Measurements from ENCODE around the gene VILL.

DNA sequence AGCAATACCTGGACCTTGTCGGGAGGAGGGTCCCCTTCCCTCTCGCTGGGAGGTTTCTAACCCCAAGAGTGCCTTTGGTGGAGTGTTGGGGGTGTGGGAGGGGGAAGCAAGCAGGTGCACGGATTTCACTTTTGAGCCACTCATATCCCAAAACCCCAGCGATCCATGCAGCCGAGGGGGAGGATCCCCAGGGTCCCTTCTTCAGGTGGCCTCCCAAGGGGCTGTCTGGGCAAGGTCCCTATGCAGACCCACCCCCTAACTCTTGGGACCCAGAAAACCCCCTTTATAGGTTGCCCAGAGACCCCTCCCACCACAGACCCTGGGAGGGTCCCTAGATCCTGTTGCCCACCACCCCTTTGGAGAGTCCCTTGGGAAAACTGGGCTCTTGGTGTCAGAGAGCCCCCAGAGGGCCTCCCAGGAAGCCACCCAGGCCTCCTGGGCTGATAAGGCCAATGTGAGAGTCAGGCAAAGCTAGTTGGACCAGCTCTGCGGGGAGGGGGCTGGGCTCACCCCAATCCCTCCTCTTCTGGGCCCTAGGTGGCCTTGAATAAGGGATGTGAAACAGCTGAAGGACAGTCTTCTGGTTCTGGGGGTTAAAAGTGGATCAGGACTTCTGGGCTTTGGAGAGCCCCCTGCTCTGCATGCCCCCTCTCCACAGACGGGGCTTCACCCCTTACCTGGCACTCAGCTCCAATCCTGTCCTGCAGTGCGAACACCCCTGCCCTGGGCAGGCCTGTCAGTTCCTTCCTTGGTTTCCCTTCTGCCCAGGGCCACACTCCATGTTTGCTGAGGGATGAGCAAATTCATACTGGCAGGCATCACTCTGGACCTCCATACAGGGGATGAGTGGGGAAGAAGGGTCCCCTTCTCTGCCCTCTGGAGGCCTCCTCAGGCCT is 39.8 kb downstream of the VILL start:
- no peak for TF ChIP-seq POLR2A (IDR thresholded peaks at IDR 0.05)
- TF ChIP-seq, protein P1, sequence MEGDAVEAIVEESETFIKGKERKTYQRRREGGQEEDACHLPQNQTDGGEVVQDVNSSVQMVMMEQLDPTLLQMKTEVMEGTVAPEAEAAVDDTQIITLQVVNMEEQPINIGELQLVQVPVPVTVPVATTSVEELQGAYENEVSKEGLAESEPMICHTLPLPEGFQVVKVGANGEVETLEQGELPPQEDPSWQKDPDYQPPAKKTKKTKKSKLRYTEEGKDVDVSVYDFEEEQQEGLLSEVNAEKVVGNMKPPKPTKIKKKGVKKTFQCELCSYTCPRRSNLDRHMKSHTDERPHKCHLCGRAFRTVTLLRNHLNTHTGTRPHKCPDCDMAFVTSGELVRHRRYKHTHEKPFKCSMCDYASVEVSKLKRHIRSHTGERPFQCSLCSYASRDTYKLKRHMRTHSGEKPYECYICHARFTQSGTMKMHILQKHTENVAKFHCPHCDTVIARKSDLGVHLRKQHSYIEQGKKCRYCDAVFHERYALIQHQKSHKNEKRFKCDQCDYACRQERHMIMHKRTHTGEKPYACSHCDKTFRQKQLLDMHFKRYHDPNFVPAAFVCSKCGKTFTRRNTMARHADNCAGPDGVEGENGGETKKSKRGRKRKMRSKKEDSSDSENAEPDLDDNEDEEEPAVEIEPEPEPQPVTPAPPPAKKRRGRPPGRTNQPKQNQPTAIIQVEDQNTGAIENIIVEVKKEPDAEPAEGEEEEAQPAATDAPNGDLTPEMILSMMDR (IDR thresholded peaks at IDR 0.05), result no peak
